HG03521 (cell line): ENCODE measurements around the gene MYO6.

Experiments
- ATAC-seq: cut with Tn5 transposase; IDR thresholded peaks from one replicate; pipeline ENCODE4 v1.9.1; 2021; ENCODE audit warnings: mild to moderate bottlenecking, moderate library complexity; ENCODE audit not compliant: unreplicated experiment

MYO6 gene

DNA sequence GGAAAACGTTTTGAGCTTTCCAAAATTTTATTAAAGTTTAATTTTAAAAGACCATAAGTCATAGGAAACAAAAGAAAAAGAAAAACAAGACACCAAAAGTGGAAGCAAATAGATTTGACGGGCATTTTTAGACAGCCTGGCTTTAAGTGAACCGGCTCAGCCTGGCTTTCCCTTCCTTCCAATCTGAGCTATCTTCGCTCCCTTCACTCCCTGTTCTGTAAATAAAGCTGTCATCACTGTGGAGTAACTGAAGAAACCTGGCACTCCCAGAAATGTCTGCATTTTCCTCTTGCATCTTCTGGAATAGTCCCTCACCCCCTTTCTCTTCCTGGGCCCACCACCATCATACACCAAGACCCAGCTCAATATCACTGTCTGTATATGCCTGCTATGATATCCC is 191.5 kb downstream of the MYO6 start:
- ATAC-seq = no peak

DNA sequence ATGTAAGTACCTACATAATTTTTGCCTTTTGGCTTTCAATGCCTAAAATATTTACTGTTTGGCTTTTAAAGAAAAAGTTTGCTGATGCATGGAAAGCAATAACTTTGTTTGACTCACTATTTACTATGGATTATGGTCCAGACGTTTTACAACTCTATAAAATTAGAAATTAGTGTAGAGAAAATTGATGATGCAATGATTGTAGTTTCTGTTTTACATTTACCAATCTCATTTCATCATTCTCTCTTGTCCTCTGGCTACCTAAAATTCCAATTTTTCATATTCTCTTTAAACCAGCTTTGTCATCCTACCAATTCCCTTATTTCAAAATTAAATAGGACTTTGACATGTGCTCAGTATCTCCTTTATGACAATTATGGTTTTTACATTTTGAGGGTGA is 192.5 kb downstream of the MYO6 start:
- ATAC-seq = no peak

DNA sequence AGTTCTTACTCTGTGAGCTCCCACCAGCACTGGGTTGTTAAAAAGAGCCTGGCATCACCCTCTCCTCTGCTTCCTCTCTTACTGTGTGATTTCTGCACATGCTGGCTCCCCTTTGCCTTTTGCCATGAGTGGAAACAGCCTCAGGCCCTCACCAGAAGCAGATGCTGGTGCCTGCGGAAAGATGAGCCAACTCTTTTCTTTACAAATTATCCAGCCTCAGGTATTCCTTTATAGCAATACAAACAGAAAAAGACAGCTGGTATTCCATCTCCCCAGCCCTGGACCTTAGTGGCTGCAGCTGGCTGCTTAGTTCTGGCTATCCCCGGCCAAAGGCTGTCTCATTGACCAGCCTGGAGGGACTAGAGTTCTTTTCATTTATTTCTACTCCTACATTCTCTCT is 194.3 kb downstream of the MYO6 start:
- no peak for ATAC-seq

DNA sequence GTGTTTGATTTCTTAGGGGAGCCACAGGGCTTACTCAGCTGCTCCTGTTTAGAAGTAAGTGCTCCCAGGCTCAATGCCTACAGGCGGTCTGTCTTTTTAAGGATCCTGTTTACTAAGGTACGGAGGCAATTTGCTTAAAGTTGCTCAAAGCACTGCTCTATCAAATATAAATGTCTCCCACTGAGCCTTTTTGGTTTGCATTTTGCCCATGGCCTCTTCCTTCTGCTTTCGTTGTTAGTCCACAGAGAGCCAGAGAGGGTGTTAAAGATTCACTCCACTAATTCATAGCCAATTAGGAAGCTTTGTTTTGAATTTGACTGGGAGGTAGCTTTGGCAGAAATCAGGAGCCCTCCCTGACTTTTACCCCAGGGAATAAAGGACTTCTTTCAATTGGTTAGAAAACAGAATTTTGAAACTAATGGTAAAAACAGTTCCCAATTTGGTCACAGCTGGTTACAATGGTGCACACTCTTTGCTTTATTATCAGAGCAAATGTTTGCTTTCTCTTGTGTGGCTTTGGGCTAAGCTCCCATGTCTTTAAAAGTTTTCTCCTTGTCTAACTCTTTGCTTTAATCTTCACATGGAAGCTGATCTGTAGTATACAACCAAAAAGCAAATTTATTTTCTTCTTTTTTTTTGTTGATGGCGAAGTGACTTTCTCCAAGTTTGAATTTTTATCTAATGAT is 197.2 kb downstream of the MYO6 start:
- no peak for ATAC-seq

DNA sequence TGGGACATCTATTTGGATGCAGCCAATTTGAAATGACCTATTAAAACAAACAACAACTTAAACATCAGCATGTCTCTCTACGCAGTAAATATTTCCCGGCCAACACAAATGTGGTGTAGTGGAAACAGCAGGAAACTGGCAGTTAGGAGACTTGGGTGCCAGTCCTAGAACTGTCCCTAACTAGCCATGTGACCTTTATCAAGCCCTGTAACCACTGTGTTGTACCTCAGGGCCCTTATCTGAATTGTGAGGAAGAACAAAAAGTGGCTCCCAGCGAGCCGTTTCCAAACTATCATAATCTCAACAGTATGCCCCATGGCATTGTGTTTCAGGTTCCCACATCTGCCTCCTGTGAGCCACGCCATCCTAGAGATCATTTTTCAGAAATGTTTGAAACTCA is 198.9 kb downstream of the MYO6 start:
- no peak for ATAC-seq

DNA sequence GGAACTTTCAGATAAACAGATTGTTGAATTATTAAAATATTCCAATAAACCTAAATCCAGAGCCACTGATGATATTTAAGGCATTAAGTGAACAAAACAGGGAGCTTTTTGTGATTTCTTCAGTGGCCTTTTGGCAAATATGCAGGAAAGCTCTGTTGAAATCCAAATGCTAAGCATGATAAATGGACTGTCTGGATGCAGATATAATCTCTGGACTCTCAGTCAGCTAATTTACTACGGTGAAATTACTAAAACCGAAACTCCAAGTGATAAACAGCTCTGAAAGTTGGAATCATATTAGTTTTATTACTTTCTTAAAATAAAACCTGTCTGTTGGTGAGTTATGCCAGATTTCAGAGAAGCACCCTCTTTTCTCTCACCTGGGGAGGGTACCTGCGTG is 203.1 kb downstream of the MYO6 start:
- ATAC-seq = no peak

DNA sequence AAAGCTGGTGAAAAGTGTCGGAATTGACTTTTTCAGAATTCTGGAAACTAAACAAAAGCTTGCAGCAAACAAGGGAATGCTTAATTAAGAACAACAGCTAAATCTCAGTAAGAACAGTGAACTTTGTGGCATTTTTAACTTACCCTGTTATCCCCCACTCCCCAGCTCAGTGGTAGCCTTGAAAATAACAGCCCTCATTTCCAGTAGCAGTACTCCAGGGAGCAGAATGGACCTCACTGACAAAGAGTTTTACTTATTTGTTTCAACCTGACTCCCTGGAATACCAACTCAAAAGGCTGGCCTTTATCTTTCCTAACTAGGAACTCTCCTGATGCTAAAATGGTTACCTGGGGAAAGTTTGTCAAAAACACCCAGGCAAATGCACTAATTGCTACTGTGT is 214.5 kb downstream of the MYO6 start:
- ATAC-seq = no peak

DNA sequence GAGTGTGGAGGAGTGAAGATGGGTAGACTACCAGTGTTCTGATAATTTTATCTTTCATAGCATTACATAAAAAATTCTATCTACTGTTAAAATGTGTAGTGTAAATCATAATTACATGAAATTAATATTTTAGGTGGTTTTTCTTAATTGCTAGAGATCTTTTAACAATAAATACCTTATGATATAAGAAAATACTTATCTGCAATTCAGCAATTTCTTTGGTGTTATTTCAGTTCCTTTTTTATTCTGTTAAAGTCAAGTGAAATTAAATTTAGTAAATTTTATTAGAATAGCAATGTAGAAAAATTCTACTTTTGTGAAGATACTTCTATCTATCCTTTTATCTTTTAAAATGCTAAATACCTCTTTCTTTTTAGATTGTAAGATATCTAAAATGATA is 219.1 kb downstream of the MYO6 start:
- ATAC-seq = no peak
